ENCODE measurements around the gene SLC43A3. TPM values are rescaled to one million over a fixed set of nuclear protein-coding genes. Genes with fewer than 3 reads are reported as not detected.

The SLC43A3 gene
- total and polyA plus RNA-seq, 10 donors, result 15.2 to 72.5 (median 35.7) TPM

- Histone ChIP-seq H3K27me3 (replicated peaks in 1 of 7) (no peaks in the 10 kb centered on the region), H3K27ac (no peak overlapping the region), H3K9me3 (no peaks in the 10 kb centered on the region), H3K4me1 (no peaks in the 10 kb centered on the region), H3K36me3 (no peaks in the 10 kb centered on the region), H3K4me3 (no peak overlapping the region)
- WGBS, 5 donors, result 85 to 92% (median 90%) methylated on average over 5 of the region's 5 CpGs
- TF ChIP-seq POLR2A (IDR thresholded peaks at IDR 0.05), result no peak
- TF ChIP-seq POLR2AphosphoS5 (IDR thresholded peaks at IDR 0.05), result no peak
- TF ChIP-seq CTCF (IDR thresholded peaks at IDR 0.05 in 8 of 11, conservative IDR thresholded peaks at IDR 0.05 in 3 of 11), result no peak
- no peak for DNase-seq
- intact Hi-C loops (cut with DNase I; ENCODE audit: low total_unique reads), result no loop called here
Observed at GRCh38 chr11:57386178-57386940, 40.6 kb downstream of the SLC43A3 start.

GRCh38 chr11:57380975-57381374 lies 45.9 kb downstream of the SLC43A3 start, which contains the start of gene PRG3:
PRG3 (minus strand) TSS chr11:57381150; CDS start chr11:57380708, 442 bp downstream.
- no peak for TF ChIP-seq POLR2A (IDR thresholded peaks at IDR 0.05)
- no peak for TF ChIP-seq CTCF (IDR thresholded peaks at IDR 0.05 in 8 of 11, conservative IDR thresholded peaks at IDR 0.05 in 3 of 11)
- TF ChIP-seq POLR2AphosphoS5 (IDR thresholded peaks at IDR 0.05), result no peak
- H3K4me1 ChIP-seq, result no peaks in the 10 kb centered on the region
- no peaks in the 10 kb centered on the region for H3K9me3 ChIP-seq
- H3K27me3 ChIP-seq (replicated peaks in 1 of 7), result peaks cover 0 to 21% (median 0%) of the 10 kb centered on the region in 7 donors
- no peak within 1 kb of the TSS for H3K27ac ChIP-seq
- intact Hi-C loops (cut with DNase I; ENCODE audit: low total_unique reads), result no loop called here
- H3K4me3 ChIP-seq, result no peak within 1 kb of the TSS
- DNase-seq, result no peak
- 83 to 89% (median 85%) methylated on average over 2 of the region's 2 CpGs for WGBS, 5 donors
- H3K36me3 ChIP-seq, result no peaks in the 10 kb centered on the region

- 30 to 38% (median 32%) methylated on average over 9 to 10 of the region's 10 CpGs for WGBS, 5 donors
- Histone ChIP-seq H3K36me3 (no peaks in the 10 kb centered on the region), H3K4me1 (no peaks in the 10 kb centered on the region), H3K27me3 (replicated peaks in 1 of 7) (peaks cover 0 to 21% (median 0%) of the 10 kb centered on the region in 7 donors), H3K9me3 (no peaks in the 10 kb centered on the region), H3K27ac (no peak overlapping the region), H3K4me3 (no peak overlapping the region)
- no peak for TF ChIP-seq POLR2A (IDR thresholded peaks at IDR 0.05)
- no peak for TF ChIP-seq POLR2AphosphoS5 (IDR thresholded peaks at IDR 0.05)
- no peak for TF ChIP-seq CTCF (IDR thresholded peaks at IDR 0.05 in 8 of 11, conservative IDR thresholded peaks at IDR 0.05 in 3 of 11)
- no peak for DNase-seq
- intact Hi-C loops (cut with DNase I; ENCODE audit: low total_unique reads), result no loop called here
Observed at GRCh38 chr11:57379732-57380131, 47.2 kb downstream of the SLC43A3 start.

- intact Hi-C loops (cut with DNase I; ENCODE audit: low total_unique reads), result no loop called here
- H3K4me3 ChIP-seq, result no peak overlapping the region
- TF ChIP-seq POLR2A (IDR thresholded peaks at IDR 0.05), result no peak
- no peak for TF ChIP-seq CTCF (IDR thresholded peaks at IDR 0.05 in 8 of 11, conservative IDR thresholded peaks at IDR 0.05 in 3 of 11)
- TF ChIP-seq POLR2AphosphoS5 (IDR thresholded peaks at IDR 0.05), result no peak
Observed at GRCh38 chr11:57378186-57378585, 48.7 kb downstream of the SLC43A3 start.

More at GRCh38 chr11:57378186-57378585, 48.7 kb downstream of the SLC43A3 start:
- H3K27me3 ChIP-seq (replicated peaks in 1 of 7), result peaks cover 0 to 21% (median 0%) of the 10 kb centered on the region in 7 donors
- DNase-seq, result no peak
- no peak overlapping the region for H3K27ac ChIP-seq
- no peaks in the 10 kb centered on the region for H3K9me3 ChIP-seq
- no peaks in the 10 kb centered on the region for H3K36me3 ChIP-seq
- H3K4me1 ChIP-seq, result no peaks in the 10 kb centered on the region
